IMR-90 (cell line): Measurements from ENCODE around the gene TYR. TPM values are rescaled to one million over a fixed set of nuclear protein-coding genes. Genes with fewer than 3 reads are reported as not detected.

Experiments used
- ATAC-seq: fragments of 200-7000 bp; cut with Tn5 transposase; 2 replicates; pipeline ENCODE4 v1.9.1; 2020; ENCODE audit warnings: low read depth, mild to moderate bottlenecking, moderate library complexity
- BruUV-seq: library from RNA; stranded (reverse); fragments of 400-500 nt; replicated peaks from 2 replicates; lab custom pipeline; 2021; lab: Mats Ljungman, UMichigan
- CTCF ChIA-PET: fragments of 300-600 bp; formaldehyde crosslinking; extraction: SDS; loops from one replicate; lab custom pipeline; 2021; ENCODE audit warnings: antibody characterized with exemption; lab: Yijun Ruan, JAX
- POLR2A ChIA-PET: fragments of 300-600 bp; sonication (Branson Sonifier 250); formaldehyde crosslinking; loops from one replicate; lab custom pipeline; 2022; ENCODE audit warnings: antibody characterized with exemption; ENCODE audit not compliant: unreplicated experiment; lab: Charles Lee
- DNase-seq: peaks from one replicate; pipeline ENCODE4 v3.0.0; 2013
- H2AFZ ChIP-seq: replicated peaks from 2 replicates; pipeline ENCODE3; 2013; ENCODE audit warnings: low read length, mild to moderate bottlenecking; ENCODE audit not compliant: poor library complexity
- H2AK5ac ChIP-seq: 2 replicates; pipeline ENCODE4 v1.6.1; 2013; ENCODE audit warnings: low read depth, low read length, inconsistent platforms
- H2AK9ac ChIP-seq: replicated peaks from 2 replicates; pipeline ENCODE3; 2013; ENCODE audit warnings: mild to moderate bottlenecking, low read depth, low read length, moderate library complexity; ENCODE audit not compliant: poor library complexity
- H2BK120ac ChIP-seq: 2 replicates; pipeline ENCODE4 v1.6.1; 2013; ENCODE audit warnings: low read depth, low read length, inconsistent platforms
- H2BK15ac ChIP-seq: 3 replicates; pipeline ENCODE4 v1.6.1; 2013; ENCODE audit warnings: low read depth, low read length, inconsistent platforms
- H2BK20ac ChIP-seq: 2 replicates; pipeline ENCODE4 v1.6.1; 2013; ENCODE audit warnings: low read depth, mild to moderate bottlenecking, inconsistent platforms, low read length, moderate library complexity
- H2BK5ac ChIP-seq: 2 replicates; pipeline ENCODE4 v1.6.1; 2013; ENCODE audit warnings: mild to moderate bottlenecking, low read depth, low read length, inconsistent platforms; ENCODE audit not compliant: poor library complexity, severe bottlenecking
- H3K14ac ChIP-seq: replicated peaks from 2 replicates; pipeline ENCODE4 v1.6.1; 2013; ENCODE audit warnings: low read depth, low read length, inconsistent platforms
- H3K18ac ChIP-seq: 2 replicates; pipeline ENCODE4 v1.6.1; 2013; ENCODE audit warnings: low read depth, low read length, control low read depth
- H3K23ac ChIP-seq: 2 replicates; pipeline ENCODE4 v1.6.1; 2013; ENCODE audit warnings: low read depth, low read length, inconsistent platforms
- H3K27ac ChIP-seq: 2 replicates; pipeline ENCODE4 v1.5.1; 2013; ENCODE audit warnings: mild to moderate bottlenecking, control low read depth, low read length; ENCODE audit not compliant: insufficient read depth
- H3K27me3 ChIP-seq: 2 replicates; pipeline ENCODE4 v1.6.1; 2013; ENCODE audit warnings: low read length; ENCODE audit not compliant: control insufficient read depth, insufficient read depth
- H3K36me3 ChIP-seq: 2 replicates; pipeline ENCODE4 v1.6.1; 2013; ENCODE audit warnings: low read length, mixed read lengths; ENCODE audit not compliant: control insufficient read depth, insufficient read depth
- H3K4ac ChIP-seq: 2 replicates; pipeline ENCODE4 v1.6.1; 2013; ENCODE audit warnings: low read depth, low read length, inconsistent platforms
- H3K4me1 ChIP-seq: 2 replicates; pipeline ENCODE4 v1.6.1; 2013; ENCODE audit warnings: low read length, mixed read lengths; ENCODE audit not compliant: control insufficient read depth, insufficient read depth
- H3K4me2 ChIP-seq: 2 replicates; pipeline ENCODE4 v1.6.1; 2013; ENCODE audit warnings: low read depth, mild to moderate bottlenecking, control low read depth, low read length, moderate library complexity
- H3K4me3 ChIP-seq: 2 replicates; pipeline ENCODE4 v1.5.1; 2013; ENCODE audit warnings: low read depth, mild to moderate bottlenecking, control low read depth, low read length, moderate library complexity; ENCODE audit not compliant: insufficient read depth
- H3K56ac ChIP-seq: 2 replicates; pipeline ENCODE4 v1.6.1; 2013; ENCODE audit warnings: low read length, inconsistent platforms; ENCODE audit not compliant: insufficient read depth; ENCODE audit errors: extremely low read depth
- H3K79me1 ChIP-seq, 2 experiments: 2 replicates each; pipeline ENCODE4 v1.6.1; 2013; ENCODE audit warnings: low read length in 2 of 2, inconsistent platforms in 1 of 2, low read depth in 1 of 2
- H3K9ac ChIP-seq: 2 replicates; pipeline ENCODE4 v1.6.1; 2013; ENCODE audit warnings: low read depth, low read length, control low read depth
- H3K9me1 ChIP-seq: 2 replicates; pipeline ENCODE4 v1.6.1; 2013; ENCODE audit warnings: low read length, inconsistent platforms; ENCODE audit not compliant: insufficient read depth
- H3K9me3 ChIP-seq: 2 replicates; pipeline ENCODE4 v1.6.1; 2013; ENCODE audit warnings: low read length; ENCODE audit not compliant: control insufficient read depth, insufficient read depth
- H4K20me1 ChIP-seq: 2 replicates; pipeline ENCODE4 v1.6.1; 2013; ENCODE audit warnings: low read length, inconsistent platforms; ENCODE audit not compliant: insufficient read depth
- H4K5ac ChIP-seq: 2 replicates; pipeline ENCODE4 v1.6.1; 2013; ENCODE audit warnings: mild to moderate bottlenecking, low read depth, low read length, control low read depth
- H4K8ac ChIP-seq, 2 experiments: 2 replicates each; pipeline ENCODE4 v1.6.1; 2013; ENCODE audit warnings: low read depth in 2 of 2, low read length in 2 of 2, control low read depth in 1 of 2, inconsistent platforms in 1 of 2
- H4K91ac ChIP-seq: 2 replicates; pipeline ENCODE4 v1.6.1; 2013; ENCODE audit warnings: low read depth, low read length, inconsistent platforms; ENCODE audit not compliant: insufficient read depth
- BHLHE40 ChIP-seq: fragments of 150-350 bp; IDR thresholded peaks from 2 replicates; pipeline ENCODE4 v1.6.1; 2016; ENCODE audit warnings: mild to moderate bottlenecking, low read depth, low read length
- CEBPB ChIP-seq: IDR thresholded peaks from 2 replicates; pipeline ENCODE4 v1.6.1; 2012; ENCODE audit warnings: low read depth, low read length, improper control_type of control experiment
- CHD1 ChIP-seq: IDR thresholded peaks from 2 replicates; pipeline ENCODE4 v1.6.1; 2012; ENCODE audit warnings: low read depth, low read length, improper control_type of control experiment
- MAFK ChIP-seq: IDR thresholded peaks from 2 replicates; pipeline ENCODE4 v1.6.1; 2012; ENCODE audit warnings: low read depth, low read length, improper control_type of control experiment
- NFE2L2 ChIP-seq: fragments of 150-350 bp; IDR thresholded peaks from 2 replicates; pipeline ENCODE4 v1.6.1; 2016; ENCODE audit warnings: low read depth, mild to moderate bottlenecking, low read length
- POLR2A ChIP-seq: IDR thresholded peaks from 2 replicates; pipeline ENCODE4 v1.6.1; 2012; ENCODE audit warnings: mild to moderate bottlenecking, low read depth, low read length
- RCOR1 ChIP-seq: IDR thresholded peaks from 2 replicates; pipeline ENCODE4 v1.6.1; 2012; ENCODE audit warnings: mild to moderate bottlenecking, low read length, improper control_type of control experiment; ENCODE audit not compliant: insufficient replicate concordance
- RFX5 ChIP-seq: IDR thresholded peaks from 2 replicates; pipeline ENCODE4 v1.8.0; 2012; ENCODE audit warnings: low read depth, mild to moderate bottlenecking, low read length, moderate library complexity
- SMC3 ChIP-seq: fragments of 150-350 bp; IDR thresholded peaks from 2 replicates; pipeline ENCODE4 v1.6.1; 2016; ENCODE audit warnings: low read depth, mild to moderate bottlenecking, antibody characterized with exemption, low read length, moderate library complexity
- USF2 ChIP-seq: fragments of 150-350 bp; IDR thresholded peaks from 2 replicates; pipeline ENCODE4 v1.6.1; 2017; ENCODE audit warnings: mild to moderate bottlenecking, antibody characterized with exemption, low read length, low read depth
- WGBS, 2 experiments: methylation state at CpG; one replicate each; pipeline versions ENCODE4 v1.1.5 to v1.1.7; 2013; ENCODE audit warnings: missing lambda C conversion rate in 2 of 2; ENCODE audit not compliant: insufficient read length in 1 of 2; ENCODE audit errors: extremely low coverage in 2 of 2; 5-methylcytosine and 5-hydroxymethylcytosine counted together
- dilution Hi-C: fragments of 300-500 bp; cut with HindIII; formaldehyde crosslinking; loops from one replicate; pipeline ENCODE4 v1.14.3; 2018; ENCODE audit warnings: low sequenced_read_pairs; ENCODE audit not compliant: unreplicated experiment
- in situ Hi-C: fragments of 300-500 bp; cut with MboI; formaldehyde crosslinking; loops from 3 replicates; pipeline ENCODE4 v1.14.3; 2019; ENCODE audit warnings: low sequenced_read_pairs, inconsistent platforms, mixed read lengths
- intact Hi-C: fragments of 100-400 bp; cut with micrococcal nuclease; formaldehyde crosslinking; loops from 2 replicates; pipeline ENCODE4 v1.10.0; 2022
- polyA plus RNA-seq, 3 experiments: library from polyadenylated mRNA; depleted of rRNA; stranded (reverse); fragments of >200 nt; gene quantifications; 2 replicates each; pipeline ENCODE4 v1.2.3, GENCODE V29; 2012; ENCODE audit warnings: low replicate concordance in 1 of 3
- total RNA-seq: library from RNA; depleted of rRNA; stranded (reverse); fragments of >200 nt; gene quantifications from 2 replicates; pipeline ENCODE4 v1.2.3, GENCODE V29; 2012
- TF ChIP-seq, protein P1 (sequence below): fragments of 150-350 bp; IDR thresholded peaks from 2 replicates; pipeline ENCODE4 v1.6.1; 2016; ENCODE audit warnings: low read depth, mild to moderate bottlenecking, low read length, moderate library complexity, borderline replicate concordance

TYR gene
- total and polyA plus RNA-seq, 2 of the 4 experiments (the other 2 are of a cell fraction), result not detected

DNA sequence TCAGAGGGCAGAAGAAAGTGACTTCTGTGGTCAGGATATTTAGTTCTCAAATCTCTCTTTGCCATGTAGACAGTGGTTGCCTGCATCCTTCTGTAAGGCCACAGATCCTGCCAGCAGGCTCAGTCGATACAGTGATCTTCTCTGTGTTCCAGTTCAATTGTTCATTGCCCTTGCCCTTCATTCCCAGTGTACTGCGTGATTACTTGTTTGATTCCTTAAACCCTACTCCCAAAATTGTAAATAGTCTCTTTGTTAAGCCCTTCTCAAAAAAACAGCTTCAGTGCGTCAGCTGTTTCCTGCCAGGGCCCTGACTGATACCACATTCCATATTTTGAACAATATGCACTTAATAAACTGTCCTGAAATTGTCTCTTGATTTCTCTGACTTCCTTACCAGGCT, 9.3 kb upstream of the TYR start:
- Histone ChIP-seq H4K8ac (no peak overlapping the region), H3K4me3 (no peak overlapping the region), H2AFZ (no peak overlapping the region), H3K79me1 (no peaks in the 10 kb centered on the region), H2BK20ac (no peak overlapping the region), H3K27ac (no peak overlapping the region), H4K91ac (no peak overlapping the region), H3K18ac (no peak overlapping the region), H2BK5ac (no peak overlapping the region), H2BK15ac (no peak overlapping the region), H3K27me3 (no peaks in the 10 kb centered on the region), H3K36me3 (no peaks in the 10 kb centered on the region), H2AK9ac (peak overlapping the region; percentile 16), H3K4ac (no peak overlapping the region), H3K23ac (no peak overlapping the region), H4K20me1 (no peaks in the 10 kb centered on the region), H3K4me2 (no peak overlapping the region), H4K5ac (no peak overlapping the region), H2AK5ac (no peak overlapping the region), H3K56ac (no peak overlapping the region), H3K9ac (no peak overlapping the region), H3K9me3 (no peaks in the 10 kb centered on the region), H3K4me1 (no peaks in the 10 kb centered on the region), H3K9me1 (no peaks in the 10 kb centered on the region), H3K14ac (no peak overlapping the region; the same call in 1 of the 2 replicates), H2BK120ac (no peak overlapping the region)
- intact Hi-C loops, result no loop called here
- CTCF ChIA-PET, result no interaction called here
- 42% methylated on average over 2 of the region's 3 CpGs; no CpG with 5 or more reads in 1 of the 2 experiments for WGBS, 2 experiments
- dilution Hi-C loops, result no loop called here
- DNase-seq (no peak), ATAC-seq (no peak)
- POLR2A ChIA-PET, result no interaction called here
- in situ Hi-C loops, result no loop called here
- no TSS peak for BruUV-seq
- TF ChIP-seq RFX5 (no peak), NFE2L2 (no peak), CHD1 (no peak), USF2 (no peak), BHLHE40 (no peak), POLR2A (no peak), SMC3 (no peak), CEBPB (no peak), RCOR1 (no peak), MAFK (no peak)
- TF ChIP-seq, protein P1, sequence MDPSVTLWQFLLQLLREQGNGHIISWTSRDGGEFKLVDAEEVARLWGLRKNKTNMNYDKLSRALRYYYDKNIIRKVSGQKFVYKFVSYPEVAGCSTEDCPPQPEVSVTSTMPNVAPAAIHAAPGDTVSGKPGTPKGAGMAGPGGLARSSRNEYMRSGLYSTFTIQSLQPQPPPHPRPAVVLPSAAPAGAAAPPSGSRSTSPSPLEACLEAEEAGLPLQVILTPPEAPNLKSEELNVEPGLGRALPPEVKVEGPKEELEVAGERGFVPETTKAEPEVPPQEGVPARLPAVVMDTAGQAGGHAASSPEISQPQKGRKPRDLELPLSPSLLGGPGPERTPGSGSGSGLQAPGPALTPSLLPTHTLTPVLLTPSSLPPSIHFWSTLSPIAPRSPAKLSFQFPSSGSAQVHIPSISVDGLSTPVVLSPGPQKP, result no peak
